Ishikawa (cell line): ENCODE results near the gene SERPINC1.

Experiments
- CREB1 ChIP-seq: IDR thresholded peaks from 2 replicates; pipeline ENCODE4 v1.6.1; 2012; ENCODE audit warnings: low read depth
- EGR1 ChIP-seq: IDR thresholded peaks from 2 replicates; pipeline ENCODE4 v1.6.1; 2012
- RAD21 ChIP-seq: IDR thresholded peaks from 2 replicates; pipeline ENCODE4 v1.6.1; 2012; ENCODE audit warnings: low read depth
- TAF1 ChIP-seq: IDR thresholded peaks from 2 replicates; pipeline ENCODE4 v1.6.1; 2012; ENCODE audit warnings: low read depth, mild to moderate bottlenecking
- TEAD4 ChIP-seq: IDR thresholded peaks from 2 replicates; pipeline ENCODE4 v1.6.1; 2012
- YY1 ChIP-seq: IDR thresholded peaks from 2 replicates; pipeline ENCODE4 v1.6.1; 2012; ENCODE audit warnings: low read depth
- TF ChIP-seq, protein P1 (sequence below): IDR thresholded peaks from 2 replicates; pipeline ENCODE4 v1.6.1; 2012; ENCODE audit warnings: low read depth, mild to moderate bottlenecking
- TF ChIP-seq, protein P2 (sequence below): IDR thresholded peaks from 2 replicates; pipeline ENCODE4 v1.6.1; 2012

DNA sequence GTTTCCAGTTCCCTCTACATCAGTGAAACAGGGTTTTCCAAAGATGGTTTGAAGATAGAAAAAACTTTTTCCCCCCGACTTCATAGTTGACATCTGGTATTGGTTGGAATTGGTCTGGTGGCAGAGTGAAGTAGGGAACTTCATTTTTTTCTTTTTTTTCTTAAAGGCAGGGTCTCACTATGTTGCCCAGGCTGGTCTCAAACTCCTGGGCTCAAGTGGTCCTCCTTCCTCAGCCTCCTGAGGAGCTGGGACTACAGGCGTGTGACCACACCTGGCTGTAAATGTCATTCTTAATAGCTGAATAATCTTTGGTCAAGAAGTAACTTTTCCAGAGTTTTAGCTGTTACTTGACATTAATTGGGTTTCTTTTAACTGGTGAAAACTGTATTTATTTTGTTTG, 27.2 kb downstream of the SERPINC1 start:
- no peak for TF ChIP-seq TAF1
- no peak for TF ChIP-seq YY1
- TF ChIP-seq RAD21 = no peak
- TF ChIP-seq EGR1 = no peak
- no peak for TF ChIP-seq CREB1
- TF ChIP-seq TEAD4 = no peak
- TF ChIP-seq, protein P1, sequence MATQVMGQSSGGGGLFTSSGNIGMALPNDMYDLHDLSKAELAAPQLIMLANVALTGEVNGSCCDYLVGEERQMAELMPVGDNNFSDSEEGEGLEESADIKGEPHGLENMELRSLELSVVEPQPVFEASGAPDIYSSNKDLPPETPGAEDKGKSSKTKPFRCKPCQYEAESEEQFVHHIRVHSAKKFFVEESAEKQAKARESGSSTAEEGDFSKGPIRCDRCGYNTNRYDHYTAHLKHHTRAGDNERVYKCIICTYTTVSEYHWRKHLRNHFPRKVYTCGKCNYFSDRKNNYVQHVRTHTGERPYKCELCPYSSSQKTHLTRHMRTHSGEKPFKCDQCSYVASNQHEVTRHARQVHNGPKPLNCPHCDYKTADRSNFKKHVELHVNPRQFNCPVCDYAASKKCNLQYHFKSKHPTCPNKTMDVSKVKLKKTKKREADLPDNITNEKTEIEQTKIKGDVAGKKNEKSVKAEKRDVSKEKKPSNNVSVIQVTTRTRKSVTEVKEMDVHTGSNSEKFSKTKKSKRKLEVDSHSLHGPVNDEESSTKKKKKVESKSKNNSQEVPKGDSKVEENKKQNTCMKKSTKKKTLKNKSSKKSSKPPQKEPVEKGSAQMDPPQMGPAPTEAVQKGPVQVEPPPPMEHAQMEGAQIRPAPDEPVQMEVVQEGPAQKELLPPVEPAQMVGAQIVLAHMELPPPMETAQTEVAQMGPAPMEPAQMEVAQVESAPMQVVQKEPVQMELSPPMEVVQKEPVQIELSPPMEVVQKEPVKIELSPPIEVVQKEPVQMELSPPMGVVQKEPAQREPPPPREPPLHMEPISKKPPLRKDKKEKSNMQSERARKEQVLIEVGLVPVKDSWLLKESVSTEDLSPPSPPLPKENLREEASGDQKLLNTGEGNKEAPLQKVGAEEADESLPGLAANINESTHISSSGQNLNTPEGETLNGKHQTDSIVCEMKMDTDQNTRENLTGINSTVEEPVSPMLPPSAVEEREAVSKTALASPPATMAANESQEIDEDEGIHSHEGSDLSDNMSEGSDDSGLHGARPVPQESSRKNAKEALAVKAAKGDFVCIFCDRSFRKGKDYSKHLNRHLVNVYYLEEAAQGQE = no peak
- TF ChIP-seq, protein P2, sequence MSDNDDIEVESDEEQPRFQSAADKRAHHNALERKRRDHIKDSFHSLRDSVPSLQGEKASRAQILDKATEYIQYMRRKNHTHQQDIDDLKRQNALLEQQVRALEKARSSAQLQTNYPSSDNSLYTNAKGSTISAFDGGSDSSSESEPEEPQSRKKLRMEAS = no peak
